SW480 (cell line): Measurements from ENCODE around the gene TIAM2.
"Not testable (repeated sequence)": the region's sequence is repeated elsewhere in the genome, so short reads cannot be mapped to it uniquely, and the experiment has no call there.

Experiments
- DNase-seq: peaks from one replicate; pipeline ENCODE4 v3.0.0-alpha.2; 2016; ENCODE audit warnings: low spot score

TIAM2 gene

DNA sequence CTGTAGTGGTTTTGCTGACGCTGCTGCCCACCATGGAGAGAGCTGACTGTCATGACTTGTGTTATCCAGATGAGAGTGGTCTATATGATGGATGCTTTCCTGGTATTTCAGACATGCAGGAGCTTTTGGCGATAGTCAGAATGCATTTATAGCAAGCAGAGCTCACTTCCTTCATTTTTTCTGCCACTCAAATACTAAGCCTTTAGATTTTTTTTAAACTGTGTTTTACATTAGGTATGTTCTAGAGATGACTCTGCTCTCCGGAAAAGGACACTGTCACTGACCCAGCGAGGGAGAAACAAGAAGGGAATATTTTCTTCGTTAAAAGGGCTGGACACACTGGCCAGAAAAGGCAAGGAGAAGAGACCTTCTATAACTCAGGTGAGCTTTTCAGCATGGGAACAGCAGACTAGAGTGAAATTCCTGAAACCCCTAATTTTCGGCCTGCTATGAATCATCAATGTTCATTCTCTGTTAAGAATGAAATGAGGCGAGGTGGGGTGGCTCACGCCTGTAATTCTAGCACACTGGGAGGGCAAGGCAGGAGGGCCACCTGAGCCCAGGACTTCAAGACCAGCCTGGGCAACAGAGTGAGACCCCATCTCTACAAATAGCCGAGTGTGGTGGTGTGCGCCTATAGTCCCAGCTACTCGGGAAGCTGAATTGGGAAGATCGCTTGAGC lies 170.1 kb downstream of the TIAM2 start:
- no peak for DNase-seq

DNA sequence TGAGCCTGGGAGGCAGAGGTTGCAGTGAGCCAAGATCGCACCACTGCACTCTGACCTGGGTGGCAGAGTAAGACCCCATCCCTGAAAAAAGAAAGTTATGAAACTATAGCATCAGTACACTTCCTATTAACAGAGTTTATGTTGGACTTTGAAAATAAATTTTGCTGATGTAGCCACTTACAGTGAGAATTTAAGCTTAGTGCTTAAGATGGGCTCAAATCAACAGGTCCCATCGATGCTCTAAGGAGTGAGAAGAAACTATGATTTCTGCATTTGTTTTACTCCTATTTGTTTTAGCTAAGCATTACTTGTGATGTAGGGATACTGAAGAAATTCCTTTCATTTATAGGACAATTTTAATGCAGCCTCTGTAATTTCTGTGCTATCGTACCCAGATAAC lies 175.4 kb downstream of the TIAM2 start:
- no peak for DNase-seq

DNA sequence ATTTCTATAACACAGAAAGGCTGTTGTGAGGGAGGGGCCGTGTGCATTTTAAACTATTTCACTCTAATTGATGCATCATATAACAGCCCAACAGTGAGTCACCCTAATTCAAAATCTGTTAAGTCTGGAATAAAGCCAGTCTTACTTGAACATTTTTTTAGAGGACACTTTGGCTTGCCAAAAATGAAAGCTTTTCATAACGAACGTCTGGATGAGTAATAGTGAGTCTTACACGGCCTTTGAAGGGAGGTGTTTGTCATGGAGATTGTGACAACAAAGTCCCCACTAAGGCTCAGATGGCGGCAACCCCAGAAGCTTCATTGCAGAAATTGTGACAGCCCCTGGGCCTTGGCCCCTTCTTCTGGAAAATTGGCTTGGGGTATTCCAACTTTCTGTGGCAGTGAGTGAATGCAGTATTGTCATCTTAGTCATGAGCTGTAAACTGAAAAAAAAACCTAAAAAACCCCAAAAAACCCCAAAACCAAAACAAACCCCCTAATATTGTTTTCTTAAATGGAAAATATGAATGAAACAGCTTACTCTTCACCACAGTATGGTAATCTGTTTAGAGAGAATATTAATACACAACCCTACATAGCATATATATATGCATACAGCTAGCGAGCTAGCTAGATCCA lies 176.1 kb downstream of the TIAM2 start:
- DNase-seq = peak; percentile 68

DNA sequence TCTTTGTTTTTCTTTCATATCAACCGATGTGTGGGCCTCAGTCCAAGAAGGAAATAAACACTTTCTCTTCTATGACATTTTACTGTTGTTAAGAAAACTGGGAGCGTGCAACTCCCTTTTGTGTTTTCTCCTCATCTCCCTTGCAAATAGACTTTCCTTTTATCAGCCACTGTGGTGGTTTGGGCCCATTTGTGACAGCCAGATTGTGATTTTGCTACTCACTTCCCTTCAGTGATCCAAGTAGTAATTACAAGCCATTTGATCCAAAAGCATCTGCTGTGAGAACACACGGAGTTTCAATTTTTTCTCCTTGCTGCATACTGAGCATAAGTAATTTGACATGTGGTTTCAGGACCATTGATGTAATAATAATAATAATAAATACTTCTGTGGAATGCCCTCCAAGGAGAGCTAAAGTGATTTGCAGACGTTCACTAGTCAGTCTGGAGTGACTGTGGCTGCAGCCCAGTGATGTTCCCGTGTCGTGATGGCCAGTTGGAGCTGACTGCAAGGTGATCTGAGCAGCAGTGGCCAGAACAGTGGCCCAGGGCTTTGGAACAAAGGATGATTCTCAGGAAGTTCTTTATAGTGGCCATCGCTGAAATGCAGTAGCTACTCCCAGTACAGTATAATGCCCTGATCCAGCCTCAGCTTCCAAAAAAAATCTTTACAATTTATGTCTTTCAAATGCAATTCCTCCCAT lies 176.8 kb downstream of the TIAM2 start:
- no peak for DNase-seq

DNA sequence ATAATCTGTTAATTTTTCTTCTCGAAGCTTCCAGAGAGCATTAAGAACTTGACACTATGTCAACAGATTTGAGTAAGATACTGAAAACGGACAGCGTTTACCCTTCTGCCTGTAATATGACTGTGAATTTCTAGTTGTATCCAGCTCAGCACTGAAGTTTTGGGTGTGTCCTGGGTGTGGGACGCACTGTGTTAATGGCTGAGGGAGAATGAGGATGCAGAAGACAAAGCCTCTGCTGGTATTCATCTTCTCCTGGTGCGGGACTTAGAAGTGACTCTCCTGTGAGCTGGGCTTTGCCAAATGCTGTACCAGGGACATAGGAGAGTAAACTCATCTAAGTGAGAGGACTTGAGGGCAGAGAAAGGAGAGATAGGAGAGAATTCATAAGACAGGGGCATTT lies 178.4 kb downstream of the TIAM2 start:
- DNase-seq = no peak

DNA sequence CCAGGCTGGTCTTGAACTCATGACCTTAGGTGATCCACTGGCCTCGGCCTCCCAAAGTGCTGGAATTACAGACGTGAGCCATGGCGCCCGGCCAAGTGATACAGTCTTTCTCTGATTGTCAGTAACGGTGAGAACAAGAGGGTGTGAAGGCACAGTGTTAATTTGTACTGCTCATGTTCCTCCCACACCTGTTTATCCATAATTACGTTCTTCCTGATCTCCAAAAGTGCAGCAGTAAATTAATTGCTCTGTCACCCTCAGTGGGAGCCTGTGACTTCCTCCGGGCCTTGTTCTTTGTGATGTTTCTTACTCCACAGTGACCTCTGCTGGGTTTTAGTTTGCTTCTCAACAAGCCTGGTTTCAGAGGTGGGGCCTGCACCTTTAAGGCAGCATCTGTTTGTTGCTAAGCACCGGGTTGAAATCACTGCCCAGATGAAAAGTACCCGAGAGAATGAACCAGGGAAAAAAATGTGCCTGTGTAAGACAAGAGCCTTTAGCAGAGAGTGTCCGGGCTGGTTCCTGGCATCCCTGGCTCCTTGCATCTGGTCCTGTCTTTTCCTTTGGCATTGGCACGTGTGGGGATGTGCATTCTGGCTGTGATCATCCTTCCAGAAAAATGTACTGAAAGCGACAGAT lies 179.6 kb downstream of the TIAM2 start:
- peak; percentile 83 for DNase-seq

DNA sequence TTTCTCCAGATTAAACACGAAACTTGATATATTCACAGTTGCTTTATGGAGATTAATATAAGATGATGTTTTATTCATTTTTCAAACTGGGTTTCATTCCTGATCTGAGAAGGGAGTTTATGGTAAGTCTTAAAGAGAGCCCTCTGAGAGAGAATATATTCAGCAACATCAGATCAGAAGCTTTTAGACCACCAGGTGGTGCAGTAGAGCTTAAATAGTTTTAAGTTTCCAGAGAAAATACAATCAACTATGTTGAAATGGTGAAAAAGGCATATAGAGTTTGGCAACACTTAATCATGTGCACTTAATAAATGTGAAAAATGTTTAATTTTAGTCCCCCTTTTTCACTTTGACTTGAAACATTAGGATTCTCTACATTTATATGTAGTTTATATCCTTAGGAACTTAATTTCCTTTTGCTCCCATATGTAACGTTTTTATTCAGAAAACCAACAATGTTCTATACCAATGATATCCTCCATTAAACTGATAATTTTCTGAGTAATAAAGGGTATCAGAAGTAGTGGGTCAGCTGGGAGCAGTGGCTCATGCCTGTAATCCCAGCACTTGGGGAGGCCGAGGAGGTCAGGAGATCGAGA lies 182.3 kb downstream of the TIAM2 start:
- peak; percentile 42 for DNase-seq

DNA sequence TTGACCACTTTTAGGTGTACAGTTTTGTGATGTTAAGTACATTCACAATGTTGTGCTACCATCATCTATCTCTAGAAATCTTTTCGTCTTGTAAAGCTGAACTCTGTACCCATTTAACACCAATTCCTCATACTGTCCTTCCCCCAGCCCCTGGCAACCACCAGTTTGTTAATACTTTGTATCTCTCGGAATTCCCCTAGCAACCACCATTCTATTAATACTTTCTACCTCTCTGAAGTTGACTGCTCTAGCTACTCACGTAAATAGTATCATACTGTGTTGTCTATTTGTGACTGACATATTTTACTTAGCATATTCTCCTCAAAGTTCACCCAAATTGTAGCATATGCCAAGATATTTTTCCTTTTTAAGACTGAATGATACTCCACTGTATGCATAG lies 186.4 kb downstream of the TIAM2 start:
- DNase-seq = no peak

DNA sequence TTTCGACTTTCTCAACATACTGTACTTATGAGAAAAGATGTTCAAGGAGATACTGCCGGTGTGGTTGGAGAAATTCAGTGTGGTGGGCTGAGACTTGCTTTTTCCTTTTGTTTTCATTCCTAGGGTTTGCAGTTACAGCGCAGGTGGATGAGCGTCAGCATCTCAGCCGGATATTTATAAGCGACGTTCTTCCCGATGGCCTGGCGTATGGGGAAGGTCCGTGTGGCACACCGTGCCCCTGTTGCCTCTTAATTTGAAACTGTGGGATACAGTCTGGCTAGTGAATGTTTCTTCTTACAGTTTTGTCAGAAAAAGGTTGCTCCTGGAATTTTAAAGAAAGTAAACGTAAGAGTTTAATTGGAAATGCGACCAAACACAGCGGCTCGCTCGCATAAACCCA lies 187.0 kb downstream of the TIAM2 start:
- DNase-seq = no peak

DNA sequence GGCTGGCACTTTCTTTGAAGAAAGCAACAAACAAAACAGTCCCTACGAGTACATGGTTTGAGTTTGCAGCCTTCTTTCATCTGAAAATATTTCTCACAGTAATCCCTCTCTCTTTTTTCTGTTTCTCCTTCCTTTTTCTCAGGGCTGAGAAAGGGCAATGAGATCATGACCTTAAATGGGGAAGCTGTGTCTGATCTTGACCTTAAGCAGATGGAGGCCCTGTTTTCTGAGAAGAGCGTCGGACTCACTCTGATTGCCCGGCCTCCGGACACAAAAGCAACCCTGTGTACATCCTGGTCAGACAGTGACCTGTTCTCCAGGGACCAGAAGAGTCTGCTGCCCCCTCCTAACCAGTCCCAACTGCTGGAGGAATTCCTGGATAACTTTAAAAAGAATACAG lies 188.0 kb downstream of the TIAM2 start:
- DNase-seq = no peak

DNA sequence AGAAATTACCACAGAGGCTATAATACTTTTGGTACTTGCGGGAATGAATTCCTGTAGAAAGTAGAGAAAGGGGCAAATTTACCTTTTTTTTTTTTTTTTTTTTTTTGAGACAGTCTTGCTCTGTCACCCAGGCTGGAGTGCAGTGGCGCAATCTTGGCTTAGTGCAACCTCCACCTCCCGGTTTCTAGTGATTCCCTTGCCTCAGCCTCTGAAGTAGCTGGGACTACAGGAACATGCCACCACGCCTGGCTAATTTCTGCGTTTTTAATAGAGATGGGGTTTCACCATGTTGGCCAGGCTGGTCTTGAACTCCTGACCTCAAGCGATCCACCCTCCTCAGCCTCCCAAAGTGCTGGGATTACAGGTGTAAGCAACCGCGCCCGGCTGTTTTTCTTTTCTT lies 189.9 kb downstream of the TIAM2 start:
- not testable (repeated sequence) for DNase-seq

DNA sequence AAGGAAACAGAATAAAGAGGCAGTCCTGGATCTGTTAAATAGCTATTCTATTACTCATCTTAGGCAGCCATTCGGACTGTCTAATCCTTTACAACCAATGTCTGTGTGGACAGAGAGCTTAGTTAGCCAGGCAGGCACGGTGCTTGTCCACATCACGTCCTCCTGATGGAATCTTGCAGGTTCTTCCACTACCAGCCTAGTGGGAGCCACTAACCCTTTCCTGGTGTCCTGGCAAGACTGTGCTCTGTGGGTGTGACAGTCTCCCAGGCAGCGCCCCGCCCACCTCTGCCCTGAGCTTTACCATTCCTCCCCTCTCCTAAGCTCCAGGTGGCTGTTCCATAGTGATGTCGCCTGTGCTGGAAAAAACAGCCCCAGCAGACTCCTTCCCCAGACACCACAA lies 190.4 kb downstream of the TIAM2 start:
- peak; percentile 53 for DNase-seq

DNA sequence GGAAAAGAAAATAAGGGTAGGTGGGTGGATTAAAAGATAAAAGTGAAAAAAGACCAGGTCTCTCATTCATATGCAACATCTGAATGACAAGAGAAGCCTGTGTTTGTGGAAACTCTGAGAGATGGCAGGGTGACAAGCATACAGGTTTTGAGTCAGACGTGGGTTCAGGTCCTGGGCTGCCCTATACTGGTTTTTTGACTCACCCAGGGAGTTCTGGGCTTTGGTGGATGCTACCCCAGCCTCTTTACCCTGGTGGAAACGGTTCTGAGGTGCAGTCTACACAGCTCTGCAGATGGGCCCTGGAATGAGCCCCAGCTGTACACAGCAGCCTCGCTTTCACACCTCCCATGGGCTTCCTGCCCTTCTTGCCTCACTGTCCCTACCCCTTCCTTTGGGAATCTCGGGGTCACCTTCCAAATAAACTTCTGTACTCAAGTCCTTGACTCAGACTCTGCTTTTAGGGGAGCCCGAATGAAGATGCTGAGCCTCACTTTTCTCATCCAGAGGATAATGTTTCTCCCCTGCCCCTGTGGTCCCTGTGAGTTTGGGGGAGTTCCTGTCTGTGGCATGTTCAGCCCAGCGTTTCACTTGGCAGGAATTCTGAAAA lies 191.0 kb downstream of the TIAM2 start:
- DNase-seq = no peak

DNA sequence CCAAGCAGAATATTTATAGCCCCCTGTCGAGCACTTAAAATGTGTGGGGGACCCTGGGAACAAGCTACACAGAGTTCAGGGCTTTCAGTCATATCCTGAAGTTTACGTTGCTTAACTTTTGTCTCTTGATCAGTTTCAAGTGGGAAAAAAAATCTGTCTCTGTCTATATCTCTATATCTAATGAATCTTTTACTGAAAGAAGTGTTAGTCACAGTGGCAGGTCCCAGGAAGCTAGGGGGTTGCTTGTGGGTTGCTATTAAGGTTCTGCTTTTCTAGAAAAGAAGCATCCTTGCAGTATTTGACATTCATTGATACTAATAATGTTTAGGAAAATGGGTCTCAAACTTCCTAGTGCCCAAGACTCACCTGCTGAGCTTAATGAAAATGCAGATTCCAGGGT lies 192.0 kb downstream of the TIAM2 start:
- no peak for DNase-seq

DNA sequence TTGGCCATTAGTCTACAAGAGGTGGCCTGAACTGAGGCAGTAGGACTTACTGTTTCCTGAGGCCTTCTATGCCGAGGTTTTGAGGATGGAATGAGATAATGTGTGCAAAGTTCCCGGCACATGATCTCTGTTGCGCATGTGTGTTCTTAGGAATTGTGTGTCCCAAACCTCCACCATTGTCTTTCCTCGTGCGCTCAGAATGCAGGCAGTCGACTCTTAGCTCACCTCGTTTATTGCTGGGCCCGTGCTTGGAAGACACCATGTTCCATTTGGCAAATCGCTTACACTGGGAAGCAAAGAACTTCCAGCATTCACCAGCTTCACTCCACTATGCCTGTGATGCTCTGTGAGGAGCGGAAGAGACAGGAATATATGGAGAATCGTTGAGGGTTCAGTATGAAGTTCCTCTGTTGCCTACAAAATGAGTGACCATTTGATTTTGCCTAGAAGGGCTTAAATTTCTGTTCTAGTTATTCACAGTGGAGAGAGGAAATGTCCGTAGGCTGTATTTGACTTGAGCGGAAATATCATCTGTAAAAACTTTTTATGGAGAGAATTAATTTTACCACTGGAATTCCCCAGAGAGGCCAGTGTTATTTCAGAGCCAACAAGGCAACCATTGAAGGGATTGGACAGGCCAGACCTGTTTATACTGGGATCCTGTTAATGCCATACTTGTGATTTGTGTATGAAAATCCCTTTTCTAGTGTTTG lies 193.0 kb downstream of the TIAM2 start:
- DNase-seq = no peak

DNA sequence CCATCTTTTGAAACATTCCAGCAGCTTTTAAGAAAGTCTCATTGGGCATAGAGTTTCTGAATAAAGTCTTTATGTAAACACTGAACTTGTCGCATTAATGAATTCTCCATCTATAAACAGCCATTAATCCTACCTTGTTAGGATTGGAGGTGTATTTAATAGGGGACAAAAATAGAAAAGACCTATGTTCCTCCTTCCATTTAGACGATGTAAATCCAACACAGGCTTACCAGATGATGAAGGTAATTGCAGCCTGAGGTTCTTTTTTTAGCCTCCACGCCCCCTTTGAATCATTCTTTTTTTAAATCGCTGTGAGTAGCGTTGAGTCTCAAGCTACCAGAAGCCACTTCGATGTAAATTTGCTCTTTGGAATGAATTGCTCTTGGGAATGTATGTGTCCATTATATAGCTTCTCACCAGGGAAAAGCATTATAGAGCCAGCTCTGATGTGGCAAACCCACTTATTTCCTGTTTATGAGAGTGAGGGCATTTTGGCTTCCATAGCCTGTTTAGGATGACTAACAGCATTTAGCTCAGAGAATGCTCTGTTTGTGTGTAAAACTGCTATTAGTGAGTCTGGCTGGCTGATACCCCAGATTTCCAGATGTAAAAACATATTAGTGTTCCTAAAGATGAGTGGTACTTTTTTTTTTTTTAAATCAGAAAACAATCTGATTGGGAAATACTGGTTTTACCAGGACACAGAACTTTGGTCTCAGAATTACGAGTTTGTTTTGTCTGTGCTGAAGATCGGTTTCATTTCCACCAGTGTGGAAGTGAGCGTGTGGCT lies 193.8 kb downstream of the TIAM2 start:
- DNase-seq = peak; percentile 74

DNA sequence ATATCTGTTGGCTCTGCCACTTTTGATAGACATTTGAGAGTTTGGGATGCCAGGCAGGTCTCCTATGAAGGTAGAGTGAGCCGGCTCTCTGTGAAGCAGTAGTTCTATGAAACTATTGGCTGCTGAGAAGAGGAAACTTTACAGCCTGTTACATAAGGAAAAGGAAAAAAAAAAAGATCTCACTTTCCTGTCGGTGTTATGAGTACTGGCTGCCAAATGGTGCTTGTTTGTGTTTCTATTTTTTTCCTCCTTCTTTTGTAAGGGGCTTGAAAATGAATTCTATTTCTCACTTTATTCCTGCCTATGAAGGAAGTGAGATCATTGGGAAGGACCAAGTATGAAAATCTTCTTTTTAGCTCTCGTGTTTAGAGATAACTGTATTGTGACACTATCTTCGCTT lies 195.6 kb downstream of the TIAM2 start:
- DNase-seq = no peak

DNA sequence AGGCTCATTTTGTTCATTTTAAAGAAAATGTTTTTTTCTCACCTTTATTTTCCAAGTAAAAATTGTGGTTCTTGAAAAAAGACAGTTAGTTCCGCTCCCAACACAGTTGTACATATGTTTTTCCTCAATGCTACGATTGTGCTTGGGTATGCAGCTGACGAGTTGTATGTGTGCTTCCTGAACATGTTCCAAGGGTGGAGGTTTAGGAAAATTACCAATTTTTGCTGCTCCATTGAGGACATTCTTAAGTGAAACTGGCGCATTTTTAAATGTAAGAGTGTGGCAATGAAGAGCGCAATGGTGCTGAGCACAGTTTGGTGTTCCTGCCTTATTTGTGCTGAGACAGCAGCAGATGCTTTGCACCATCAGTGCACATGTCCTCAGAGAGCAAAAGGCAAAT lies 198.4 kb downstream of the TIAM2 start:
- DNase-seq = no peak

DNA sequence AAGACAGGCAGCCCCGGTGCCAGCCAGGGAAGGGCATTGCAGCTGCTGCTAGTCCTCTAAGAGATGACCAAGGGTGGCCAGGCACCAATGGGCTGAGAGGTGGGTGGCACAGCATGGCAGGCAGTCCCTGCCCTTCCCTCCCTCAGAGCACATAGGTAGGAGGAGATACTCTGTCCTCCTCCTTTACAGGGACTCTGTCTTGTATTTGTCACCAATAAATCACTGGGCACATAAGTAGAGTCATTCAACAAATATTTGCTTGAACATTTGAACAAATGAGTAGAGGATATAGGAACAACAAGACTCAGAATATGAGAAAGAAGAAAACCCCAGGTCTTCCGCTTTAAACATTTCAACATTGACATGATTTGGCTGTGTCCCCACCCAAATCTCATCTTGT lies 199.3 kb downstream of the TIAM2 start:
- no peak for DNase-seq

DNA sequence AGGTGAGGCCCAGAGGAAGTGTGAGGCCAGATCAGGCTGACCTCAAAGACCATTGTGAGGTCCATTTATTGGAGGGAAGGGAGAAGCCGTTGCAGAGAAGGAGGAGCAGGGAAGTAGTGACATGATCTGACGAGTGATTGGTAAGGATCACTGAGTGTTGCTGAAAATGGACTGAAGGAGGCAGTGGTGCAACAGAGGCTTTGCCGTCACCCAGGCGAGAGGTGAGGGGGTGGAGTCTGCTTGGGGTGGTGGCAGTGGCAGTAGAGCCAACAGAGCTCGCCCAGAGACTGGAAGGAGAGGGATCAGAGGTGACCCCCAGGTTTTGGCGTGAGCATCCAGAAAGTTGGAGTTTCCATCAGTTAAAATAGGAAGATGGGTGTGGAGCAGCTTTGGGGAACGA lies 200.8 kb downstream of the TIAM2 start:
- no peak for DNase-seq

DNA sequence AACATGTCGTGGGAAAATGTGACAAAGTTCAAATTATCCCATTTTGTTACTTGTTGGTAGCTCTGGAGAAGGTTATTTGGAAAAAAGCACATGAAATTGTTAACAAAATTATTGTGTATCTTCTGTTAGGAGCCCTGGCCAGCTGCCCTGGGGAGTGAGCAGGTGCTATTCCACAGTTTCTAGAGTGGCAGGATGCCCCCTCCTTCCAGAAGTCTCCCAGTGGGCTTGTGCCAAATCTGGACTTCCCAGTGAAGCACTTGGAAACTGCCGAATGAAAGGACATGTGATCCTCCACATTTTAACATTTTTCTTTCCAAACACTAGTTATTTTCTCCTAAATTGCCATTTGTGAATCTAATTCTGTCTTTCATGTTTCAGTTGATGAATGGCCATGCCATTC lies 201.8 kb downstream of the TIAM2 start:
- no peak for DNase-seq
